ENCODE data around the gene ACSS1.

ACSS1 gene

GRCh38 chr20:24998631-24999445, 59.1 kb downstream of the ACSS1 start:
- Histone ChIP-seq H3K79me2 (ENCODE audit: control insufficient read depth, insufficient read depth, low read length) (no peaks in the 10 kb centered on the region), H3K4me3 (ENCODE audit: low read length) (no peak overlapping the region), H4K8ac (ENCODE audit: low read depth, low read length) (no peak overlapping the region), H3K4me2 (ENCODE audit: low read length) (no peak overlapping the region), H3K56ac (ENCODE audit: low read length) (no peak overlapping the region), H3K4me1 (ENCODE audit: control insufficient read depth, low read depth, low read length) (no peaks in the 10 kb centered on the region), H3K27ac (ENCODE audit: low read depth, low read length) (no peak overlapping the region), H3K36me3 (ENCODE audit: control insufficient read depth, insufficient read depth, low read length) (no peaks in the 10 kb centered on the region), H2BK15ac (replicated peaks; ENCODE audit: low read depth) (no peak overlapping the region), H3K9ac (ENCODE audit: low read length) (no peak overlapping the region), H2BK120ac (ENCODE audit: low read depth, low read length) (no peak overlapping the region), H3K18ac (ENCODE audit: low read length) (no peak overlapping the region), H2AK5ac (ENCODE audit: low read length) (no peak overlapping the region), H3K23ac (ENCODE audit: low read length) (no peak overlapping the region), H3K4ac (ENCODE audit: low read depth, low read length) (no peak overlapping the region), H4K5ac (ENCODE audit: low read length) (no peak overlapping the region), H2BK5ac (ENCODE audit: low read length) (no peak overlapping the region), H3K27me3 (ENCODE audit: insufficient read depth, low read length, poor library complexity) (no peaks in the 10 kb centered on the region), H3K79me1 (ENCODE audit: low read length) (no peaks in the 10 kb centered on the region)
- DNase-seq, result no peak
- WGBS (ENCODE audit: extremely low coverage, insufficient coverage, low lambda C conversion rate), result no CpG with 5 or more reads among the region's 12 CpGs

DNA sequence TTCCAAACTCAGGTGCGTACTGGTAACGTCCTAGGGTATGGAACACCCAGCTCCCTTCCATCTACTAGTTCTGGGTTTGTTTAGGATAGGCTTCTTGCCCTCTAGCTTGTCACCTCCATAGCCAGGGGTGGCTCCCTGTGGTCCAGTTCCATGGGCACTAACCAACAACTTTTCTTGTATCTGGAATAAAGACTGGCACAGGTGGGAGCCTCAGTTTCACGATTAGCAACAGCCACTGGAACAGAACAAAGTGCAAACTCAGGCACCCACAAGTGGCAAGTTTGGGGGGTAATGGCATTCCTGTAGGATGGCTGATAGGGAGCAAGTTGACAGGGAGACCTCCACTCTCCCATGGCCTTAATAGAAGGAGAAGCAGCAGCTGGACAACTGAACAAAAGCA, 59.8 kb downstream of the ACSS1 start:
- H3K4ac ChIP-seq (ENCODE audit: low read depth, low read length), result no peak overlapping the region
- H3K79me1 ChIP-seq (ENCODE audit: low read length), result no peaks in the 10 kb centered on the region
- H3K9ac ChIP-seq (ENCODE audit: low read length), result no peak overlapping the region
- no CpG with 5 or more reads among the region's 3 CpGs for WGBS (ENCODE audit: extremely low coverage, insufficient coverage, low lambda C conversion rate)
- H2BK5ac ChIP-seq (ENCODE audit: low read length), result no peak overlapping the region
- no peak overlapping the region for H3K27ac ChIP-seq (ENCODE audit: low read depth, low read length)
- no peak overlapping the region for H3K23ac ChIP-seq (ENCODE audit: low read length)
- no peak overlapping the region for H4K5ac ChIP-seq (ENCODE audit: low read length)
- no peak for DNase-seq
- no peak overlapping the region for H3K18ac ChIP-seq (ENCODE audit: low read length)
- H2AK5ac ChIP-seq (ENCODE audit: low read length), result no peak overlapping the region
- H2BK15ac ChIP-seq (replicated peaks; ENCODE audit: low read depth), result no peak overlapping the region
- H3K4me3 ChIP-seq (ENCODE audit: low read length), result no peak overlapping the region
- no peaks in the 10 kb centered on the region for H3K79me2 ChIP-seq (ENCODE audit: control insufficient read depth, insufficient read depth, low read length)
- no peak overlapping the region for H4K8ac ChIP-seq (ENCODE audit: low read depth, low read length)
- no peak overlapping the region for H3K4me2 ChIP-seq (ENCODE audit: low read length)
- H3K56ac ChIP-seq (ENCODE audit: low read length), result no peak overlapping the region
- no peak overlapping the region for H2BK120ac ChIP-seq (ENCODE audit: low read depth, low read length)
- no peaks in the 10 kb centered on the region for H3K4me1 ChIP-seq (ENCODE audit: control insufficient read depth, low read depth, low read length)
- H3K27me3 ChIP-seq (ENCODE audit: insufficient read depth, low read length, poor library complexity), result no peaks in the 10 kb centered on the region
- no peaks in the 10 kb centered on the region for H3K36me3 ChIP-seq (ENCODE audit: control insufficient read depth, insufficient read depth, low read length)

DNA sequence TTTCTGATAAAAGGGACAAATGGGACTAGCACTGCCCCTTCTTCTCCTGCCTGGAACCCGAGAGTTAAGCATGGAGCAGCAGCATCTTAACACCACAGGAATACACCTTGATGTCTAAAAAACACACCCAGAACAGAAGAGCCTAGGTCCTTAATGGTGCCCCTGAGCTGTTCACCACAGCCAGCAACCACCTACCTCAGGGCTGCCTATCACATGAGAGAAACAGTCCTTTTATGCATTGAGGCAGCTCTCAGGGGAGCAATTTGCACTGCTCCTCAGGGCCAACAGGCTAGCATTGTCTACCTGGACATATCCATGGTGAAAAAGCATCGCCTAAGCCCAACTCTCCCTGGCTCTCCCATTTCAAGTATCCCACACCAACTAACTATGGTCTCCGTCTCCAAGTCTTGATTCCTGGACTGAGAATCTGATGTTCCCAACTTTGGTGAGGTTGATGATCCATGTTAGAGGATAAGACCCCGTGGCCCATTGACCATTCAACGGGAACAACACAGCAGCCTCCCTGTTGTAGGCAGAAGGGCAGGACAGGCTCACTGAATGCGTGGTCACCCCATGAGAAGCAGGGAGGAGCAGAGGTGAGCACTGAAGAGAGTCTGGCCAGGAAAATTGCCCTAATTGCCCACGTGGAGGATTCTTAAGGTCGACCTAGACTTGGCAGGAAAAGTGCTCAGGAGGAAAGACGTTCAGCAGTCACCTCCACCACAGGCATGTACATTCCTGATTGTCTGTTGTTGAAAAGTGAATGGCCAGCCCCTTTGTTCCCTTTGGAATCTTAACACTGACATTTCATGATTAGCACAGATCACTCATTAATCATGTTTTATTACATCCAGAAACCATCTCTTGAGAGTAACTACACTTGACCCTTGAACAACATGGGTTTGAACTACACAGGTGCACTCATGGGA, 61.2 kb downstream of the ACSS1 start:
- no peak overlapping the region for H3K4ac ChIP-seq (ENCODE audit: low read depth, low read length)
- DNase-seq, result no peak
- no peak overlapping the region for H3K4me3 ChIP-seq (ENCODE audit: low read length)
- H2BK5ac ChIP-seq (ENCODE audit: low read length), result no peak overlapping the region
- H3K9ac ChIP-seq (ENCODE audit: low read length), result no peak overlapping the region
- H3K79me2 ChIP-seq (ENCODE audit: control insufficient read depth, insufficient read depth, low read length), result no peaks in the 10 kb centered on the region
- H3K27me3 ChIP-seq (ENCODE audit: insufficient read depth, low read length, poor library complexity), result no peaks in the 10 kb centered on the region
- H2BK15ac ChIP-seq (replicated peaks; ENCODE audit: low read depth), result no peak overlapping the region
- no peak overlapping the region for H4K5ac ChIP-seq (ENCODE audit: low read length)
- H3K4me2 ChIP-seq (ENCODE audit: low read length), result no peak overlapping the region
- H3K36me3 ChIP-seq (ENCODE audit: control insufficient read depth, insufficient read depth, low read length), result no peaks in the 10 kb centered on the region
- no peak overlapping the region for H3K27ac ChIP-seq (ENCODE audit: low read depth, low read length)
- H3K4me1 ChIP-seq (ENCODE audit: control insufficient read depth, low read depth, low read length), result no peaks in the 10 kb centered on the region
- H3K18ac ChIP-seq (ENCODE audit: low read length), result no peak overlapping the region
- no peak overlapping the region for H3K23ac ChIP-seq (ENCODE audit: low read length)
- H4K8ac ChIP-seq (ENCODE audit: low read depth, low read length), result no peak overlapping the region
- no peak overlapping the region for H3K56ac ChIP-seq (ENCODE audit: low read length)
- no peak overlapping the region for H2AK5ac ChIP-seq (ENCODE audit: low read length)
- H3K79me1 ChIP-seq (ENCODE audit: low read length), result no peaks in the 10 kb centered on the region
- no CpG with 5 or more reads among the region's 9 CpGs for WGBS (ENCODE audit: extremely low coverage, insufficient coverage, low lambda C conversion rate)
- H2BK120ac ChIP-seq (ENCODE audit: low read depth, low read length), result no peak overlapping the region

DNA sequence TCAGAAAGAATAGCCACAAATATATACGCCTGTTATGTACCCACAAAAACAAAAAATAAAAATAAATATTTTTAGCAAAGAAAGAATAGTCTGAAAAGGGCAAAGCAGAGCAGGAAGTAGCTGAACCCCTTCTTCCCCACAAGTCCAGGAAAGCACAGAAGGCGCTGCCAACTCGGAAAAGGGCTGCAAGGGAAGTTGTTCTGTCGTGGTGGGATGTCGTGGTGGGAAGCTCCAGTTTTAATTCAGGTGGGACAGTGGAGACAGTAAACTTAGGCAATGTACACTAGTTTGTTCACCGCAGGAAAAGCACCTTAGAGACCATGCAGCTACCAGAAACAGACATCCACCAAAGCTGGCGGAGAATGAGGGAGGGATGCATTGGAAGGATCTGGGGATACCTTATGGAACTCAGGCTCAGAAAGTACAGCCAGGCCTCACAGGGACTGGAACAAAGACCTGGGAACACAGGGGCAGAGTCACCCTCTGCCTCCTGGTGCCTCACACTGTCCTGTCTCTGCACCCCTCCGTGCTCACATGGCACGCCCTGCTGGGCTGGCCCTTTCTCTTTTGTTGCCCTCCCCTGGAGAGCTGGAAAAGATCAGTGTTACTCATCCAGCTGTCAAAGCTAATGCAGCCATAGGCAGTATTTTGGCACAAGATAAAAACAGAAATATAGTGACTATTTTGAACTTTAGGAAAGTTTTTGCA, 62.0 kb downstream of the ACSS1 start:
- H3K36me3 ChIP-seq (ENCODE audit: control insufficient read depth, insufficient read depth, low read length), result no peaks in the 10 kb centered on the region
- H3K27me3 ChIP-seq (ENCODE audit: insufficient read depth, low read length, poor library complexity), result no peaks in the 10 kb centered on the region
- no peak overlapping the region for H3K4ac ChIP-seq (ENCODE audit: low read depth, low read length)
- no peak overlapping the region for H4K5ac ChIP-seq (ENCODE audit: low read length)
- no peak for DNase-seq
- no peak overlapping the region for H2BK15ac ChIP-seq (replicated peaks; ENCODE audit: low read depth)
- H3K79me2 ChIP-seq (ENCODE audit: control insufficient read depth, insufficient read depth, low read length), result peaks cover 2% of the 10 kb centered on the region
- H3K4me3 ChIP-seq (ENCODE audit: low read length), result no peak overlapping the region
- H2BK5ac ChIP-seq (ENCODE audit: low read length), result no peak overlapping the region
- H3K23ac ChIP-seq (ENCODE audit: low read length), result no peak overlapping the region
- no peak overlapping the region for H3K9ac ChIP-seq (ENCODE audit: low read length)
- H3K56ac ChIP-seq (ENCODE audit: low read length), result no peak overlapping the region
- whole genome bisulfite sequencing (ENCODE audit: extremely low coverage, insufficient coverage, low lambda C conversion rate), result no CpG with 5 or more reads among the region's 9 CpGs
- no peaks in the 10 kb centered on the region for H3K4me1 ChIP-seq (ENCODE audit: control insufficient read depth, low read depth, low read length)
- H2AK5ac ChIP-seq (ENCODE audit: low read length), result no peak overlapping the region
- H4K8ac ChIP-seq (ENCODE audit: low read depth, low read length), result no peak overlapping the region
- no peak overlapping the region for H3K4me2 ChIP-seq (ENCODE audit: low read length)
- no peak overlapping the region for H3K18ac ChIP-seq (ENCODE audit: low read length)
- no peak overlapping the region for H3K27ac ChIP-seq (ENCODE audit: low read depth, low read length)
- no peak overlapping the region for H2BK120ac ChIP-seq (ENCODE audit: low read depth, low read length)
- H3K79me1 ChIP-seq (ENCODE audit: low read length), result peaks cover 3% of the 10 kb centered on the region

DNA sequence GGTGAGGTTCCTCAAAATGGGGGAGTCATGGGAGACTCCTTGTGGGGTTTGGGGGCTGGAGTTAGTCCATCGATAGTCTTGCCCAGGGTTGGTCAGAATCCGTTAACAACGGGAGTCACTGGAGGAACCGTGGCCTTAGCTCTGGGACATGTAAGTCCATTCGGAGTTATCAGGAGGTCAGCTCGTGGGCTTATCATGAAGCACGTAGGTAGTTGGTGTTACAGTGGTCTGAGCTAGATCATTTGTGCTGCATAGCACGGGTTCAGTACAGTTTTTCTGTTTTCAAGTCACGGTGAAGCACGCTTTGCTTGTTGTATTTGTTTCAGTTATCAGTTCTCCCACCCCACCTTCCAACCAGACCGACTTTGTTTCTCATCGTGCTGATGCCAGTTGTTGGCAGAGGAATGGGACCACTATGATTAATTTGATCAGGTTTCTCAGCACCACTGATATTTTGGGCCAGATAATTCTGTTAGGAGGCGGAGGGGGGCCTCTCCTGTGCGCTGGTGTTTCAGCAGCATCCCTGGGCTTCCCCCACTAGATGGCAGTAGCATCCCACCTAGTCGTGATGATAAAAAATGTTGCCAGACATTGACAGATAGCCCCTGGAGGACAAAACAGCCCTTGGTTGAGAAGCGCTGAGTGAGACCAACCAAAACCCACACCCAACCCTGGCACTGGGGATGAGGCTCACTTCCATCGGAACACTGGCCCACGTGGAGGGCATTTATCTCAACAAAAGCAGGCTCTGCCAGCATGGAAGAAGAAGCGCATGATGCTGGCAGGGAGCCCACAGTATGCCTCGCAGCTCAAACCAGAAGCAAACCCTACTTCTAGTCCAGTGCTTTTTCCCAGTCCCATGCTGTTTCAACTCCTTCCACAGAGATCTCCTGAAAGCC, 63.2 kb downstream of the ACSS1 start:
- H3K79me1 ChIP-seq (ENCODE audit: low read length), result peaks cover 3% of the 10 kb centered on the region
- H3K18ac ChIP-seq (ENCODE audit: low read length), result no peak overlapping the region
- H3K4me1 ChIP-seq (ENCODE audit: control insufficient read depth, low read depth, low read length), result no peaks in the 10 kb centered on the region
- H2BK15ac ChIP-seq (replicated peaks; ENCODE audit: low read depth), result no peak overlapping the region
- H3K79me2 ChIP-seq (ENCODE audit: control insufficient read depth, insufficient read depth, low read length), result peaks cover 2% of the 10 kb centered on the region
- no CpG with 5 or more reads among the region's 20 CpGs for WGBS (ENCODE audit: extremely low coverage, insufficient coverage, low lambda C conversion rate)
- H3K23ac ChIP-seq (ENCODE audit: low read length), result no peak overlapping the region
- H4K5ac ChIP-seq (ENCODE audit: low read length), result no peak overlapping the region
- no peak overlapping the region for H3K27ac ChIP-seq (ENCODE audit: low read depth, low read length)
- no peak overlapping the region for H2BK120ac ChIP-seq (ENCODE audit: low read depth, low read length)
- no peak overlapping the region for H3K56ac ChIP-seq (ENCODE audit: low read length)
- no peak overlapping the region for H3K9ac ChIP-seq (ENCODE audit: low read length)
- peak; percentile 80 for DNase-seq
- H3K4me3 ChIP-seq (ENCODE audit: low read length), result no peak overlapping the region
- no peaks in the 10 kb centered on the region for H3K27me3 ChIP-seq (ENCODE audit: insufficient read depth, low read length, poor library complexity)
- H2AK5ac ChIP-seq (ENCODE audit: low read length), result no peak overlapping the region
- H3K4ac ChIP-seq (ENCODE audit: low read depth, low read length), result no peak overlapping the region
- H3K4me2 ChIP-seq (ENCODE audit: low read length), result no peak overlapping the region
- no peaks in the 10 kb centered on the region for H3K36me3 ChIP-seq (ENCODE audit: control insufficient read depth, insufficient read depth, low read length)
- H2BK5ac ChIP-seq (ENCODE audit: low read length), result no peak overlapping the region
- H4K8ac ChIP-seq (ENCODE audit: low read depth, low read length), result no peak overlapping the region

All from mesendoderm (in vitro differentiated cells).